Brain microvascular endothelial cell (primary cell): ENCODE results near the gene TUNAR.
"Not testable (repeated sequence)": the region's sequence is repeated elsewhere in the genome, so short reads cannot be mapped to it uniquely, and the experiment has no call there.

Experiments used
- DNase-seq: peaks from one replicate; pipeline ENCODE4 v3.0.0-alpha.2; 2020
- H3K27ac ChIP-seq: fragments of 250-450 bp; sonication (Bioruptor Pico); 2 replicates; pipeline ENCODE4 v1.5.1; 2020; ENCODE audit warnings: mild to moderate bottlenecking, moderate library complexity
- H3K27me3 ChIP-seq: fragments of 250-450 bp; sonication (Bioruptor Pico); replicated peaks from 2 replicates; pipeline ENCODE4 v1.5.1; 2020; ENCODE audit warnings: mild to moderate bottlenecking
- H3K36me3 ChIP-seq: fragments of 250-450 bp; sonication (Bioruptor Pico); replicated peaks from 2 replicates; pipeline ENCODE4 v1.5.1; 2020; ENCODE audit warnings: mild to moderate bottlenecking
- H3K4me3 ChIP-seq: 2 replicates; pipeline ENCODE4 v1.5.1; 2011; ENCODE audit warnings: low read depth, mild to moderate bottlenecking, control low read depth, low read length, moderate library complexity
- CTCF ChIP-seq: IDR thresholded peaks from 2 replicates; pipeline ENCODE4 v1.5.1; 2011; ENCODE audit warnings: low read depth, mild to moderate bottlenecking, moderate library complexity, low read length, control low read depth, inconsistent platforms; ENCODE audit errors: missing control alignments
- in situ Hi-C: cut with HindIII; loops from 2 replicates; pipeline ENCODE4 v1.10.0; 2017; ENCODE audit warnings: low sequenced_read_pairs, low pct_ligation_motif_present

Gene TUNAR

GRCh38 chr14:95961481-95961880 is 84.8 kb downstream of the TUNAR start:
- in situ Hi-C loops: no loop called here
- no peak for TF ChIP-seq CTCF
- DNase-seq: no peak
- H3K4me3 ChIP-seq: no peak overlapping the region
- H3K36me3 ChIP-seq: no peaks in the 10 kb centered on the region
- no peaks in the 10 kb centered on the region for H3K27me3 ChIP-seq
- no peak overlapping the region for H3K27ac ChIP-seq

- in situ Hi-C loops: no loop called here
- Histone ChIP-seq H3K36me3 (no peaks in the 10 kb centered on the region), H3K27me3 (no peaks in the 10 kb centered on the region), H3K4me3 (no peak overlapping the region), H3K27ac (no peak overlapping the region)
- no peak for TF ChIP-seq CTCF
- no peak for DNase-seq
These were observed 88.3 kb downstream of the TUNAR start for GRCh38 chr14:95964901-95965300.

DNA sequence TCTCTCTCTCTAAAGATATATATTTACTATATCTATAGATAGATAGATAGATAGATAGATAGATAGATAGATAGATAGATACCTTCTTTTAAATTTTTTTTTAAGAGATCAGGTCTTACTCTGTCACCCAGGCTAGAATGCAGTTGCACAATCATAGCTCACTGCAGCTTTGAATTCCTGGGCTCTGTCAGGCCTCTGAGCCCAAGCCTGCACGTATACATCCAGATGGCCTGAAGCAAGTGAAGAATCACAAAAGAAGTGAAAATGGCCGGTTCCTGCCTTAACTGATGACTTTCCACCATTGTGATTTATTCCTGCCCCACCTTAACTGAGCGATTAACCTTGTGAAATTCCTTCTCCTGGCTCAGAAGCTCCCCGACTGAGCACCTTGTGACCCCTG is 91.4 kb downstream of the TUNAR start:
- in situ Hi-C loops, DNase-seq, H3K36me3 ChIP-seq: not testable (repeated sequence)

More for the DNA sequence above, 91.4 kb downstream of the TUNAR start:
- H3K27ac ChIP-seq, H3K27me3 ChIP-seq, H3K4me3 ChIP-seq: not testable (repeated sequence)
